HepG2 (cell line): Measurements from ENCODE around the gene LYPD4. TPM values are rescaled to one million over a fixed set of nuclear protein-coding genes. Genes with fewer than 3 reads are reported as not detected.
A peak's percentile ranks its signal among the peaks of the same experiment; 100 is the strongest.

Source experiments
- ARNT2 ChIP-seq: sonication (generic); formaldehyde crosslinking; IDR thresholded peaks from 2 replicates; pipeline ENCODE4 v1.8.0; 2022; ENCODE audit warnings: mild to moderate bottlenecking, low read depth, missing genetic modification reagents, moderate library complexity
- ATF1 ChIP-seq: IDR thresholded peaks from 2 replicates; pipeline ENCODE4 v1.6.1; 2016; ENCODE audit warnings: mild to moderate bottlenecking, control low read depth
- CAMTA2 ChIP-seq: sonication (generic); formaldehyde crosslinking; IDR thresholded peaks from 2 replicates; pipeline ENCODE4 v1.4.0; 2020; ENCODE audit warnings: mild to moderate bottlenecking, missing genetic modification reagents, borderline replicate concordance
- ELF4 ChIP-seq: sonication (generic); formaldehyde crosslinking; IDR thresholded peaks from 2 replicates; pipeline ENCODE4 v1.5.0; 2020; ENCODE audit warnings: missing genetic modification reagents, mild to moderate bottlenecking, moderate library complexity, borderline replicate concordance
- ETV5 ChIP-seq: IDR thresholded peaks from 2 replicates; pipeline ENCODE4 v1.6.1; 2018; ENCODE audit warnings: missing biosample characterization, missing genetic modification reagents, inconsistent platforms, borderline replicate concordance
- GABPA ChIP-seq, 2 experiments: IDR thresholded peaks; 2 replicates each; pipeline ENCODE4 v1.6.1; 2011 to 2016; ENCODE audit warnings: low read depth in 2 of 2, low read length in 1 of 2, missing biosample characterization in 1 of 2, missing genetic modification characterization in 1 of 2
- GATAD2A ChIP-seq: IDR thresholded peaks from 2 replicates; pipeline ENCODE4 v1.6.1; 2016
- HNF4A ChIP-seq: sonication (generic); formaldehyde crosslinking; IDR thresholded peaks from 2 replicates; pipeline ENCODE4 v1.4.0; 2020; ENCODE audit warnings: missing genetic modification reagents
- LCORL ChIP-seq, 2 experiments: fragments of 450-650 bp in 1 of 2; sonication (generic) in 1 of 2; formaldehyde crosslinking in 1 of 2; IDR thresholded peaks; 2 replicates each; pipeline versions ENCODE4 v1.5.0 to v1.6.1; 2017 to 2020; ENCODE audit warnings: antibody characterized with exemption in 1 of 2, missing genetic modification reagents in 1 of 2
- SP5 ChIP-seq: IDR thresholded peaks from 2 replicates; pipeline ENCODE4 v1.6.1; 2016; ENCODE audit warnings: low read depth, borderline replicate concordance
- TBX2 ChIP-seq: sonication (generic); formaldehyde crosslinking; IDR thresholded peaks from 2 replicates; pipeline ENCODE4 v1.5.0; 2020; ENCODE audit warnings: missing genetic modification reagents, mild to moderate bottlenecking, borderline replicate concordance
- TFDP1 ChIP-seq: IDR thresholded peaks from 2 replicates; pipeline ENCODE4 v1.6.1; 2016; ENCODE audit warnings: missing compliant biosample characterization, missing genetic modification reagents, borderline replicate concordance
- ZFX ChIP-seq: sonication (generic); formaldehyde crosslinking; IDR thresholded peaks from 2 replicates; pipeline ENCODE4 v1.4.0; 2020; ENCODE audit warnings: mild to moderate bottlenecking, low read depth, missing genetic modification reagents, moderate library complexity
- ZMYM3 ChIP-seq: sonication (generic); formaldehyde crosslinking; IDR thresholded peaks from 2 replicates; pipeline ENCODE4 v1.5.1; 2020; ENCODE audit warnings: mild to moderate bottlenecking, missing genetic modification reagents
- ZNF24 ChIP-seq: fragments of 450-650 bp; IDR thresholded peaks from 2 replicates; pipeline ENCODE4 v1.6.1; 2017; ENCODE audit warnings: antibody characterized with exemption, mild to moderate bottlenecking
- ZNF543 ChIP-seq: sonication (generic); formaldehyde crosslinking; IDR thresholded peaks from 2 replicates; pipeline ENCODE4 v1.4.0; 2020; ENCODE audit warnings: mild to moderate bottlenecking, missing genetic modification reagents
- ZNF569 ChIP-seq: sonication (generic); formaldehyde crosslinking; IDR thresholded peaks from 2 replicates; pipeline ENCODE4 v1.5.0; 2020; ENCODE audit warnings: mild to moderate bottlenecking, missing genetic modification reagents, moderate library complexity, borderline replicate concordance
- ZNF75D ChIP-seq: sonication (generic); formaldehyde crosslinking; IDR thresholded peaks from 2 replicates; pipeline ENCODE4 v1.8.1; 2023; ENCODE audit warnings: missing genetic modification reagents, mild to moderate bottlenecking, borderline replicate concordance
- ZNF766 ChIP-seq: sonication (generic); formaldehyde crosslinking; IDR thresholded peaks from 2 replicates; pipeline ENCODE4 v1.5.0; 2020; ENCODE audit warnings: missing genetic modification reagents, borderline replicate concordance
- ZNF788 ChIP-seq: sonication (generic); formaldehyde crosslinking; IDR thresholded peaks from 2 replicates; pipeline ENCODE4 v1.5.0; 2020; ENCODE audit warnings: mild to moderate bottlenecking, missing genetic modification reagents, borderline replicate concordance
- ZNF879 ChIP-seq: sonication (generic); formaldehyde crosslinking; IDR thresholded peaks from 2 replicates; pipeline ENCODE4 v1.8.1; 2023; ENCODE audit warnings: missing genetic modification reagents
- ZSCAN25 ChIP-seq: sonication (generic); formaldehyde crosslinking; IDR thresholded peaks from 2 replicates; pipeline ENCODE4 v1.8.0; 2022; ENCODE audit warnings: mild to moderate bottlenecking, missing genetic modification reagents
- polyA plus RNA-seq, 8 experiments: library from polyadenylated mRNA; depleted of rRNA in 3 of 8; stranded (reverse) in 7 of 8; unstranded in 1 of 8; fragments of >200 nt; fragmentation: Illumina TruSeq in 4 of 8; extraction: Trizol in 4 of 8; gene quantifications; 2 replicates each; pipeline versions ENCODE4 v1.2.1 to v1.2.3, GENCODE V29; 2011 to 2016; ENCODE audit warnings: low read depth in 4 of 8, missing spikeins in 1 of 8, mixed read lengths in 1 of 8; ENCODE audit not compliant: insufficient read depth in 1 of 8
- total RNA-seq, 5 experiments: library from RNA; depleted of rRNA; stranded (reverse); fragments of >200 nt; fragmentation: Illumina TruSeq; extraction: Trizol; gene quantifications; 2 replicates each; pipeline ENCODE4 v1.2.3, GENCODE V29; 2016; ENCODE audit warnings: low read depth in 1 of 5
- TF ChIP-seq, protein P1 (sequence below): sonication (generic); formaldehyde crosslinking; IDR thresholded peaks from 2 replicates; pipeline ENCODE4 v1.8.1; 2023; ENCODE audit warnings: mild to moderate bottlenecking, inconsistent platforms, moderate library complexity, missing genetic modification reagents, borderline replicate concordance
- TF ChIP-seq, protein P2 (sequence below): sonication (generic); formaldehyde crosslinking; IDR thresholded peaks from 2 replicates; pipeline ENCODE4 v1.4.0; 2020; ENCODE audit warnings: missing genetic modification reagents
- TF ChIP-seq, protein P3 (sequence below): IDR thresholded peaks from 2 replicates; pipeline ENCODE4 v1.6.1; 2016; ENCODE audit warnings: low read depth, borderline replicate concordance

Gene LYPD4
- total and polyA plus RNA-seq, 2 of the 13 experiments (the other 11 are each of a cell fraction or from before 2014, with no cell fraction given): not detected

DNA sequence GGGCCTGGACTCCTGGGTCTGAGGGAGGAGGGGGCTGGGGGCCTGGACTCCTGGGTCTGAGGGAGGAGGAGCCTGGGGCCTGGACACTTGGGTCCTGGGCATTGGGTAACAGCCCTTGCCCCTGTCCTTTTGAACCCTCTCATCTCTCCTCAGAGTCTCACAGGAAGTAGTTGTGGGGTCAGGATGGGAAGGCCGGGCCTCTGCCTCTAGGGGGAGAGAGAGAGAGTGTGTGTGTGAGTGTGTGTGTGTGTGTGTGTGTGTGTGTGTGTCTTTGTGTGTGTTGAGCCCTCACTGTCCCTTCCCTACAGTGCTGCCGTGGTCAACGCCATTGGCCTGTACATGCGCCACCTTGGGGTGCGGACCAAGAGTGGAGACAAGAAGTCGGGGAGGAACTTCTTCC, 49.4 kb upstream of the LYPD4 start (continued):
- no peak for TF ChIP-seq ARNT2 (CRISPR knock-in tag)
- no peak for TF ChIP-seq ZNF24
- TF ChIP-seq GABPA (IDR thresholded peaks at IDR 0.05; ENCODE audit: low read depth, low read length): peak; percentile 21; the same call in 1 of the 2 replicates
- TF ChIP-seq GABPA (CRISPR knock-in tag; IDR thresholded peaks at IDR 0.05; ENCODE audit: low read depth): peak; percentile 77
- no peak for TF ChIP-seq LCORL (IDR thresholded peaks at IDR 0.05)
- no peak for TF ChIP-seq LCORL (CRISPR knock-in tag; IDR thresholded peaks at IDR 0.05)
- TF ChIP-seq, protein P1, sequence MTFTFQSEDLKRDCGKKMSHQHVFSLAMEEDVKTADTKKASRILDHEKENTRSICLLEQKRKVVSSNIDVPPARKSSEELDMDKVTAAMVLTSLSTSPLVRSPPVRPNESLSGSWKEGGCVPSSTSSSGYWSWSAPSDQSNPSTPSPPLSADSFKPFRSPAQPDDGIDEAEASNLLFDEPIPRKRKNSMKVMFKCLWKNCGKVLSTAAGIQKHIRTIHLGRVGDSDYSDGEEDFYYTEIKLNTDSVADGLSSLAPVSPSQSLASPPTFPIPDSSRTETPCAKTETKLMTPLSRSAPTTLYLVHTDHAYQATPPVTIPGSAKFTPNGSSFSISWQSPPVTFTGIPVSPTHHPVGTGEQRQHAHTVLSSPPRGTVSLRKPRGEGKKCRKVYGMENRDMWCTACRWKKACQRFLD (CRISPR knock-in tag): no peak
- peak; percentile 27; the same call in 1 of the 2 replicates for TF ChIP-seq ETV5 (CRISPR knock-in tag)
- no peak for TF ChIP-seq ZNF766
- TF ChIP-seq ELF4: no peak
- TF ChIP-seq ZNF75D: no peak
- TF ChIP-seq GATAD2A (CRISPR knock-in tag): 0 out of 2 replicates have a peak, but pooled peaks have one; percentile 18
- peak; percentile 47; the same call in 1 of the 2 replicates for TF ChIP-seq TBX2 (CRISPR knock-in tag)
- TF ChIP-seq ZNF879 (CRISPR knock-in tag): no peak
- TF ChIP-seq, protein P2, sequence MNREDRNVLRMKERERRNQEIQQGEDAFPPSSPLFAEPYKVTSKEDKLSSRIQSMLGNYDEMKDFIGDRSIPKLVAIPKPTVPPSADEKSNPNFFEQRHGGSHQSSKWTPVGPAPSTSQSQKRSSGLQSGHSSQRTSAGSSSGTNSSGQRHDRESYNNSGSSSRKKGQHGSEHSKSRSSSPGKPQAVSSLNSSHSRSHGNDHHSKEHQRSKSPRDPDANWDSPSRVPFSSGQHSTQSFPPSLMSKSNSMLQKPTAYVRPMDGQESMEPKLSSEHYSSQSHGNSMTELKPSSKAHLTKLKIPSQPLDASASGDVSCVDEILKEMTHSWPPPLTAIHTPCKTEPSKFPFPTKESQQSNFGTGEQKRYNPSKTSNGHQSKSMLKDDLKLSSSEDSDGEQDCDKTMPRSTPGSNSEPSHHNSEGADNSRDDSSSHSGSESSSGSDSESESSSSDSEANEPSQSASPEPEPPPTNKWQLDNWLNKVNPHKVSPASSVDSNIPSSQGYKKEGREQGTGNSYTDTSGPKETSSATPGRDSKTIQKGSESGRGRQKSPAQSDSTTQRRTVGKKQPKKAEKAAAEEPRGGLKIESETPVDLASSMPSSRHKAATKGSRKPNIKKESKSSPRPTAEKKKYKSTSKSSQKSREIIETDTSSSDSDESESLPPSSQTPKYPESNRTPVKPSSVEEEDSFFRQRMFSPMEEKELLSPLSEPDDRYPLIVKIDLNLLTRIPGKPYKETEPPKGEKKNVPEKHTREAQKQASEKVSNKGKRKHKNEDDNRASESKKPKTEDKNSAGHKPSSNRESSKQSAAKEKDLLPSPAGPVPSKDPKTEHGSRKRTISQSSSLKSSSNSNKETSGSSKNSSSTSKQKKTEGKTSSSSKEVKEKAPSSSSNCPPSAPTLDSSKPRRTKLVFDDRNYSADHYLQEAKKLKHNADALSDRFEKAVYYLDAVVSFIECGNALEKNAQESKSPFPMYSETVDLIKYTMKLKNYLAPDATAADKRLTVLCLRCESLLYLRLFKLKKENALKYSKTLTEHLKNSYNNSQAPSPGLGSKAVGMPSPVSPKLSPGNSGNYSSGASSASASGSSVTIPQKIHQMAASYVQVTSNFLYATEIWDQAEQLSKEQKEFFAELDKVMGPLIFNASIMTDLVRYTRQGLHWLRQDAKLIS (CRISPR knock-in tag): no peak
- no peak for TF ChIP-seq ZNF543 (CRISPR knock-in tag)
- TF ChIP-seq ZNF569 (CRISPR knock-in tag): no peak
- TF ChIP-seq ZNF788: peak; percentile 57; the same call in 1 of the 2 replicates
- peak; percentile 47; the same call in 1 of the 2 replicates for TF ChIP-seq ZFX
- TF ChIP-seq ZSCAN25 (CRISPR knock-in tag): peak; percentile 87
- TF ChIP-seq SP5 (CRISPR knock-in tag): 0 out of 2 replicates have a peak, but pooled peaks have one; percentile 17
- no peak for TF ChIP-seq CAMTA2 (CRISPR knock-in tag)
- TF ChIP-seq, protein P3, sequence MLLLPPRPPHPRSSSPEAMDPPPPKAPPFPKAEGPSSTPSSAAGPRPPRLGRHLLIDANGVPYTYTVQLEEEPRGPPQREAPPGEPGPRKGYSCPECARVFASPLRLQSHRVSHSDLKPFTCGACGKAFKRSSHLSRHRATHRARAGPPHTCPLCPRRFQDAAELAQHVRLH: no peak
- TF ChIP-seq TFDP1 (CRISPR knock-in tag): no peak
- peak; percentile 47 for TF ChIP-seq HNF4A (CRISPR knock-in tag)
- peak; percentile 64; the same call in 1 of the 2 replicates for TF ChIP-seq ZMYM3 (CRISPR knock-in tag)
- TF ChIP-seq ATF1 (CRISPR knock-in tag): no peak
